Cardiac muscle cell (in vitro differentiated cells and primary cell): ENCODE results near the gene PRDX1. TPM values are rescaled to one million over a fixed set of nuclear protein-coding genes. Genes with fewer than 3 reads are reported as not detected.
A peak's percentile ranks its signal among the peaks of the same experiment; 100 is the strongest.

ENCODE experiments used
- DNase-seq, 2 donors: peaks; one replicate each; pipeline versions ENCODE4 v3.0.0 to v3.0.0-alpha.2; 2010 to 2017; ENCODE audit warnings: low read depth in 1 of 2, low spot score in 1 of 2
- H3K27ac ChIP-seq: fragments of 200-600 bp; sonication (generic); 2 replicates; pipeline ENCODE4 v1.5.1; 2016
- H3K27me3 ChIP-seq: fragments of 200-600 bp; sonication (generic); 2 replicates; pipeline ENCODE4 v1.6.0; 2016; ENCODE audit warnings: control low read depth
- H3K36me3 ChIP-seq: fragments of 200-600 bp; sonication (generic); 2 replicates; pipeline ENCODE4 v1.5.1; 2016; ENCODE audit warnings: control low read depth
- H3K4me1 ChIP-seq: fragments of 200-600 bp; sonication (generic); 2 replicates; pipeline ENCODE4 v1.8.1; 2017; ENCODE audit warnings: low read depth, mild to moderate bottlenecking, mixed run types
- H3K4me3 ChIP-seq: fragments of 200-600 bp; sonication (generic); 2 replicates; pipeline ENCODE4 v1.5.1; 2016; ENCODE audit warnings: mild to moderate bottlenecking
- H3K9me3 ChIP-seq: fragments of 200-600 bp; sonication (generic); 2 replicates; pipeline ENCODE4 v1.5.1; 2017; ENCODE audit warnings: low read depth, mild to moderate bottlenecking, control low read depth
- CTCF ChIP-seq: IDR thresholded peaks from 2 replicates; pipeline ENCODE4 v1.5.1; 2012; ENCODE audit warnings: low read depth, mild to moderate bottlenecking, low read length
- polyA plus RNA-seq: library from polyadenylated mRNA; unstranded; fragments of >200 nt; fragmentation: Nextera tagmentation; extraction: Ambion mirVana; gene quantifications from 2 replicates; pipeline ENCODE4 v1.2.1, GENCODE V29; 2016
- total RNA-seq: library from RNA; depleted of rRNA; stranded (reverse); fragments of >200 nt; gene quantifications from 2 replicates; pipeline ENCODE4 v1.2.3, GENCODE V29; 2016

The PRDX1 gene
- total and polyA plus RNA-seq, 2 experiments from 2014 or later, result 526 to 1,744 TPM

GRCh38 chr1:45552331-45552730, 30.6 kb upstream of the PRDX1 start:
- H3K4me1 ChIP-seq, result peaks cover 14% of the 10 kb centered on the region
- DNase-seq, result no peak
- no peak for TF ChIP-seq CTCF
- no peak overlapping the region for H3K27ac ChIP-seq
- no peaks in the 10 kb centered on the region for H3K9me3 ChIP-seq
- H3K36me3 ChIP-seq, result peaks cover 11% of the 10 kb centered on the region
- no peak overlapping the region for H3K4me3 ChIP-seq
- H3K27me3 ChIP-seq, result no peaks in the 10 kb centered on the region

GRCh38 chr1:45551684-45552083, 30.0 kb upstream of the PRDX1 start:
- no peaks in the 10 kb centered on the region for H3K27me3 ChIP-seq
- H3K27ac ChIP-seq, result peak overlapping the region; percentile 96
- peak overlapping the region; percentile 44 for H3K4me3 ChIP-seq
- no peak for TF ChIP-seq CTCF
- no peak for DNase-seq
- H3K36me3 ChIP-seq, result peaks cover 11% of the 10 kb centered on the region
- H3K9me3 ChIP-seq, result no peaks in the 10 kb centered on the region
- peaks cover 14% of the 10 kb centered on the region for H3K4me1 ChIP-seq

GRCh38 chr1:45550401-45551351, 29.0 kb upstream of the PRDX1 start, which contains the start of gene AKR1A1:
AKR1A1 (plus strand) TSS chr1:45550826; CDS start chr1:45561795, 10,969 bp downstream.
- peak within 1 kb of the TSS; percentile 96 for H3K27ac ChIP-seq
- peak within 1 kb of the TSS; percentile 44 for H3K4me3 ChIP-seq
- no peak for TF ChIP-seq CTCF
- H3K9me3 ChIP-seq, result no peaks in the 10 kb centered on the region
- H3K27me3 ChIP-seq, result no peaks in the 10 kb centered on the region
- peaks cover 14% of the 10 kb centered on the region for H3K4me1 ChIP-seq
- H3K36me3 ChIP-seq, result peaks cover 8% of the 10 kb centered on the region
- DNase-seq, result peak; percentile 90 to 91

DNA sequence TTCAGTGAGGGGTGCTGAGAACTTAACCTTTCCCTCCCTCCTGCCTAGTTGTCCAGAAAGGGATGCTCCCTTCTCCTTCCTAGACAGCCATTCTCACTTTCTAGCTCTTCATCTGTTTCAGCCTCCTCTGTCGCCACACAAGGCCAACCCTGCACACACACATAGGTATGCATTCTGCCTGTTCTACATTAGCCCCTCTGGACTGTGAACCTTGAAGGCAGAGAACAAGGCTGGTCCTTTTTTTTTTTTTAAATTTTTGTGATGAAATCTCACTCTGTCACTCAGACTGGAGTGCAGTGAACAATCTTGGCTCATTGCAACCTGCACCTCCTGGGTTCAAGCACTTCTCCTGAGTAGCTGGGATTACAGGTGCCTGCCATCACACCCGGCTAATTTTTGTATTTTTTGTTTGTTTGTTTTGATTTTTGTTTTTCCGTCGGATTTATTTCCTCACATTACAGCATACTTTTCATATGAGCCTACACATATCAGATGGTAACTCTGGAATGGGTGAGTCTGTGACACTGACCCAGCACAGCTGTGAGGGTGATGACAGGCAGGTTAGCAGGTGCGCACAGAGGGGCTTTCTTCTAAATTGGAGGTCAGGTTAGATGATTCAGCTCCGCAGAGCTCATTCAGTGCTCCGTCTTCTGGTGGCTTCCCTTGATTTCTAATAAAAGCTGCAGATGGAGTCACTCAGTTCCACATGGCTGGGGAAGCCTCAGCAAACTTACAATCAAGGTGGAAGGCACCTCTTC, 24.0 kb upstream of the PRDX1 start:
- no peaks in the 10 kb centered on the region for H3K36me3 ChIP-seq
- H3K27me3 ChIP-seq, result no peaks in the 10 kb centered on the region
- H3K4me1 ChIP-seq, result peaks cover 9% of the 10 kb centered on the region
- TF ChIP-seq CTCF, result no peak
- H3K27ac ChIP-seq, result no peak overlapping the region
- no peaks in the 10 kb centered on the region for H3K9me3 ChIP-seq
- no peak overlapping the region for H3K4me3 ChIP-seq
- DNase-seq, result no peak

- H3K27ac ChIP-seq, result no peak overlapping the region
Observed at GRCh38 chr1:45545019-45545493, 23.4 kb upstream of the PRDX1 start.

More at GRCh38 chr1:45545019-45545493, 23.4 kb upstream of the PRDX1 start:
- Histone ChIP-seq H3K27me3 (no peaks in the 10 kb centered on the region), H3K4me3 (no peak overlapping the region), H3K36me3 (no peaks in the 10 kb centered on the region), H3K9me3 (no peaks in the 10 kb centered on the region), H3K4me1 (peaks cover 5% of the 10 kb centered on the region)
- no peak for DNase-seq
- TF ChIP-seq CTCF, result no peak
